H1 (cell line): ENCODE results near the gene PLPP2. TPM values are rescaled to one million over a fixed set of nuclear protein-coding genes. Genes with fewer than 3 reads are reported as not detected.

Experiments
- CTCF ChIA-PET: fragments of 300-600 bp; sonication (Branson Sonifier 250); formaldehyde crosslinking; loops from one replicate; lab custom pipeline; 2021; ENCODE audit not compliant: partially characterized antibody; lab: Charles Lee
- POLR2A ChIA-PET: fragments of 300-600 bp; sonication (Branson Sonifier 250); formaldehyde crosslinking; loops from one replicate; lab custom pipeline; 2021; ENCODE audit warnings: inconsistent platforms; ENCODE audit not compliant: partially characterized antibody; lab: Charles Lee
- DNase-seq, 2 experiments: peaks; one replicate each; pipeline versions ENCODE4 v3.0.0 to v3.0.0-alpha.2; 2010 to 2022; ENCODE audit warnings: low spot score in 2 of 2, low read depth in 1 of 2, mixed read lengths in 1 of 2
- FAIRE-seq: peaks from 2 replicates; lab custom pipeline; 2011; peaks lifted over from hg19 to GRCh38; lab: Jason Lieb, UNC
- H2AFZ ChIP-seq: 2 replicates; pipeline ENCODE4 v1.8.1; 2012; ENCODE audit warnings: low read length, inconsistent platforms
- H2AK5ac ChIP-seq: 2 replicates; pipeline ENCODE4 v1.6.1; 2013; ENCODE audit warnings: low read depth, low read length
- H2BK120ac ChIP-seq: replicated peaks from 2 replicates; pipeline ENCODE3; 2013; ENCODE audit warnings: low read depth, low read length, inconsistent platforms
- H2BK12ac ChIP-seq: 2 replicates; pipeline ENCODE4 v1.6.1; 2013; ENCODE audit warnings: low read depth, low read length
- H2BK15ac ChIP-seq: 2 replicates; pipeline ENCODE4 v1.6.1; 2013; ENCODE audit warnings: low read length
- H2BK20ac ChIP-seq: 2 replicates; pipeline ENCODE4 v1.6.1; 2013; ENCODE audit warnings: low read length
- H2BK5ac ChIP-seq: 2 replicates; pipeline ENCODE4 v1.6.1; 2013; ENCODE audit warnings: low read depth, low read length
- H3K14ac ChIP-seq: 2 replicates; pipeline ENCODE4 v1.6.1; 2013; ENCODE audit warnings: inconsistent platforms; ENCODE audit not compliant: insufficient read length
- H3K18ac ChIP-seq: 2 replicates; pipeline ENCODE4 v1.6.1; 2013; ENCODE audit warnings: low read length; ENCODE audit errors: extremely low read depth
- H3K23ac ChIP-seq: 2 replicates; pipeline ENCODE4 v1.6.1; 2013; ENCODE audit warnings: inconsistent platforms; ENCODE audit not compliant: insufficient read length
- H3K23me2 ChIP-seq: 2 replicates; pipeline ENCODE4 v1.6.1; 2013; ENCODE audit warnings: low read depth, low read length
- H3K27ac ChIP-seq: 2 replicates; pipeline ENCODE4 v1.6.1; 2011; ENCODE audit warnings: low read depth, low read length, inconsistent platforms
- H3K27me3 ChIP-seq, 4 experiments: replicated peaks in 1 of 4; 1 replicate in 1 of 4; 2 replicates in 3 of 4; pipeline versions ENCODE4 v1.6.1 to v1.8.1; 2011 to 2013; ENCODE audit warnings: low read length in 3 of 4, mild to moderate bottlenecking in 3 of 4, inconsistent platforms in 2 of 4, mixed read lengths in 2 of 4, moderate library complexity in 1 of 4; ENCODE audit not compliant: control insufficient read depth in 3 of 4, insufficient read depth in 3 of 4; ENCODE audit errors: extremely low read depth in 1 of 4
- H3K36me3 ChIP-seq, 4 experiments: 2 replicates each; pipeline versions ENCODE4 v1.6.1 to v1.8.1; 2011 to 2013; ENCODE audit warnings: mild to moderate bottlenecking in 4 of 4, low read length in 3 of 4, moderate library complexity in 2 of 4, control low read depth in 1 of 4, inconsistent platforms in 1 of 4; ENCODE audit not compliant: insufficient read depth in 4 of 4, control insufficient read depth in 2 of 4
- H3K4ac ChIP-seq: replicated peaks from 2 replicates; pipeline ENCODE3; 2013; ENCODE audit warnings: low read length, low read depth, mixed read lengths, inconsistent platforms; ENCODE audit not compliant: insufficient read length
- H3K4me1 ChIP-seq, 4 experiments: replicated peaks in 1 of 4; 1 replicate in 1 of 4; 2 replicates in 3 of 4; pipeline versions ENCODE4 v1.6.1 to v1.8.1; 2011 to 2013; ENCODE audit warnings: low read length in 3 of 4, inconsistent platforms in 2 of 4, mixed read lengths in 1 of 4; ENCODE audit not compliant: insufficient read depth in 4 of 4, control insufficient read depth in 3 of 4
- H3K4me2 ChIP-seq, 2 experiments: 2 replicates each; pipeline versions ENCODE4 v1.6.1 to v1.8.1; 2011 to 2013; ENCODE audit warnings: low read depth in 2 of 2, low read length in 2 of 2, control low read depth in 1 of 2, inconsistent platforms in 1 of 2, mild to moderate bottlenecking in 1 of 2; ENCODE audit not compliant: insufficient read depth in 1 of 2
- H3K4me3 ChIP-seq, 4 experiments: fragments of 200-600, 300-600 bp in 1 of 4; sonication (generic), shearing (Covaris generic), sonication (Bioruptor Twin) in 1 of 4; 2 replicates each; pipeline versions ENCODE4 v1.5.1 to v1.8.1; 2011 to 2016; ENCODE audit warnings: low read length in 4 of 4, low read depth in 3 of 4, control low read depth in 2 of 4, inconsistent platforms in 2 of 4, mild to moderate bottlenecking in 2 of 4, mixed read lengths in 1 of 4, moderate library complexity in 1 of 4; ENCODE audit not compliant: insufficient read depth in 2 of 4; ENCODE audit errors: extremely low read depth in 1 of 4
- H3K56ac ChIP-seq: replicated peaks from 2 replicates; pipeline ENCODE3; 2013; ENCODE audit warnings: low read depth, mild to moderate bottlenecking, mixed read lengths, low read length, inconsistent platforms; ENCODE audit not compliant: insufficient read length
- H3K79me1 ChIP-seq: 2 replicates; pipeline ENCODE4 v1.6.1; 2013; ENCODE audit warnings: low read depth, low read length, control low read depth
- H3K79me2 ChIP-seq, 2 experiments: 2 replicates each; pipeline versions ENCODE4 v1.6.1 to v1.8.1; 2012 to 2013; ENCODE audit warnings: low read length in 2 of 2, mild to moderate bottlenecking in 2 of 2, inconsistent platforms in 1 of 2; ENCODE audit not compliant: insufficient read depth in 2 of 2, control insufficient read depth in 1 of 2
- H3K9ac ChIP-seq, 4 experiments: replicated peaks in 1 of 4; 1 replicate in 1 of 4; 2 replicates in 3 of 4; pipeline versions ENCODE4 v1.6.1 to v1.8.1; 2011 to 2013; ENCODE audit warnings: low read depth in 3 of 4, low read length in 3 of 4, control low read depth in 2 of 4, mild to moderate bottlenecking in 2 of 4, moderate library complexity in 2 of 4, inconsistent platforms in 1 of 4; ENCODE audit errors: extremely low read depth in 1 of 4
- H3K9me3 ChIP-seq, 2 experiments: 2 replicates each; pipeline versions ENCODE4 v1.6.1 to v1.8.1; 2012 to 2013; ENCODE audit warnings: mild to moderate bottlenecking in 2 of 2, moderate library complexity in 2 of 2, control low read depth in 1 of 2, inconsistent platforms in 1 of 2, low read depth in 1 of 2, low read length in 1 of 2, mixed read lengths in 1 of 2; ENCODE audit not compliant: insufficient read depth in 2 of 2
- H4K20me1 ChIP-seq, 2 experiments: replicated peaks in 1 of 2; 2 replicates each; pipeline versions ENCODE3 to v1.8.1; 2011 to 2013; ENCODE audit warnings: inconsistent platforms in 2 of 2, low read length in 2 of 2, mild to moderate bottlenecking in 1 of 2; ENCODE audit not compliant: insufficient read depth in 2 of 2, control insufficient read depth in 1 of 2
- H4K5ac ChIP-seq: 2 replicates; pipeline ENCODE4 v1.6.1; 2013; ENCODE audit warnings: low read length, low read depth, mixed read lengths, inconsistent platforms; ENCODE audit not compliant: insufficient read length
- H4K8ac ChIP-seq: 2 replicates; pipeline ENCODE4 v1.8.0; 2013; ENCODE audit warnings: mild to moderate bottlenecking, moderate library complexity, low read length, inconsistent platforms; ENCODE audit not compliant: insufficient read depth; ENCODE audit errors: extremely low read depth
- H4K91ac ChIP-seq: replicated peaks from 2 replicates; pipeline ENCODE3; 2013; ENCODE audit warnings: low read length, mixed read lengths, inconsistent platforms; ENCODE audit not compliant: insufficient read length
- ASH2L ChIP-seq: fragments of 200-600, 300-600 bp; sonication (generic); IDR thresholded peaks from one replicate; pipeline ENCODE4 v1.7.1; 2017; ENCODE audit warnings: low read length
- BRCA1 ChIP-seq: IDR thresholded peaks from 2 replicates; pipeline ENCODE4 v1.6.1; 2012; ENCODE audit warnings: low read depth, low read length, improper control_type of control experiment
- CBX5 ChIP-seq: fragments of 300-800, 300-1000 bp; sonication (generic); IDR thresholded peaks from 2 replicates; pipeline ENCODE4 v1.7.1; 2016; ENCODE audit warnings: antibody characterized with exemption, low read length, low read depth
- HDAC2 ChIP-seq, 2 experiments: fragments of 300-600 bp in 1 of 2; sonication (generic) in 1 of 2; IDR thresholded peaks; 2 replicates each; pipeline ENCODE4 v1.6.1; 2011 to 2012; ENCODE audit warnings: low read depth in 2 of 2, low read length in 2 of 2, mild to moderate bottlenecking in 2 of 2, moderate library complexity in 2 of 2, borderline replicate concordance in 1 of 2, inconsistent platforms in 1 of 2
- HDAC6 ChIP-seq: IDR thresholded peaks from one replicate; pipeline ENCODE4 v1.7.1; 2012; ENCODE audit warnings: low read depth, mild to moderate bottlenecking, inconsistent platforms, low read length, moderate library complexity
- NANOG ChIP-seq: IDR thresholded peaks from 2 replicates; pipeline ENCODE4 v1.6.1; 2011; ENCODE audit warnings: low read length, low read depth, mild to moderate bottlenecking, inconsistent platforms; ENCODE audit not compliant: insufficient read depth, poor library complexity, severe bottlenecking
- PHF8 ChIP-seq: fragments of 200-600 bp; sonication (generic); conservative IDR thresholded peaks from 2 replicates; pipeline ENCODE4 v1.7.1; 2012; ENCODE audit warnings: low read depth, mild to moderate bottlenecking, inconsistent platforms, low read length, moderate library complexity
- RAD21 ChIP-seq, 2 experiments: IDR thresholded peaks in 1 of 2; conservative IDR thresholded peaks in 1 of 2; 2 replicates each; pipeline ENCODE4 v1.6.1; 2011; ENCODE audit warnings: low read depth in 2 of 2, low read length in 2 of 2, improper control_type of control experiment in 1 of 2, inconsistent platforms in 1 of 2, mild to moderate bottlenecking in 1 of 2, moderate library complexity in 1 of 2
- RFX5 ChIP-seq: IDR thresholded peaks from 2 replicates; pipeline ENCODE4 v1.6.1; 2011; ENCODE audit warnings: low read depth, low read length, improper control_type of control experiment, borderline replicate concordance
- RNF2 ChIP-seq: fragments of 200-900, 300-1000 bp; sonication (generic); IDR thresholded peaks from 2 replicates; pipeline ENCODE4 v1.7.1; 2016; ENCODE audit warnings: borderline replicate concordance, low read depth, mild to moderate bottlenecking, antibody characterized with exemption, low read length; ENCODE audit not compliant: poor library complexity, severe bottlenecking; ENCODE audit errors: missing control alignments
- SAP30 ChIP-seq: fragments of 300-600 bp; sonication (generic); IDR thresholded peaks from 2 replicates; pipeline ENCODE4 v1.7.1; 2012; ENCODE audit warnings: low read length, moderate library complexity, mild to moderate bottlenecking, inconsistent platforms; ENCODE audit not compliant: insufficient read depth, insufficient replicate concordance
- SUZ12 ChIP-seq: fragments of 200-600 bp; sonication (generic); IDR thresholded peaks from 2 replicates; pipeline ENCODE4 v1.6.1; 2012; ENCODE audit warnings: mild to moderate bottlenecking, inconsistent platforms, low read length, moderate library complexity, mixed read lengths
- TCF12 ChIP-seq: IDR thresholded peaks from 2 replicates; pipeline ENCODE4 v1.6.1; 2011; ENCODE audit warnings: low read depth, mild to moderate bottlenecking, low read length
- WGBS, 2 experiments: shearing (Covaris generic) in 1 of 2; methylation state at CpG; one replicate each; pipeline versions ENCODE4 v1.1.6 to v1.1.7; 2013 to 2015; ENCODE audit warnings: low lambda C conversion rate in 2 of 2, mixed read lengths in 2 of 2, inconsistent platforms in 1 of 2, low coverage in 1 of 2, missing lambda C conversion rate in 1 of 2; ENCODE audit not compliant: insufficient replicate concordance in 2 of 2, insufficient coverage in 1 of 2, insufficient read length in 1 of 2; ENCODE audit errors: extremely low coverage in 1 of 2, missing lambda C conversion rate in 1 of 2; 5-methylcytosine and 5-hydroxymethylcytosine counted together
- polyA plus RNA-seq, 7 experiments: library from polyadenylated mRNA; depleted of rRNA in 3 of 7; stranded (reverse) in 5 of 7; unstranded in 2 of 7; fragments of >200 nt in 5 of 7; fragments of 200-250 nt in 2 of 7; gene quantifications; 1 replicate in 5 of 7; 2 replicates in 1 of 7; 4 replicates in 1 of 7; pipeline versions ENCODE4 v1.2.1 to v1.2.3, GENCODE V29; 2011 to 2013; ENCODE audit warnings: missing spikeins in 2 of 7, mixed read lengths in 2 of 7
- total RNA-seq: library from RNA; stranded (reverse); fragmentation: NEBNext Ultra II Directional; extraction: Animal tissue kit (Norgen Biotek cat#: 25700); gene quantifications from 2 replicates; pipeline ENCODE4 v1.2.1, GENCODE V29; 2021

Gene PLPP2
- total and polyA plus RNA-seq, 2 of the 8 experiments (the other 6 are each of a cell fraction or from before 2014, with no cell fraction given), result 101 to 195 TPM

DNA sequence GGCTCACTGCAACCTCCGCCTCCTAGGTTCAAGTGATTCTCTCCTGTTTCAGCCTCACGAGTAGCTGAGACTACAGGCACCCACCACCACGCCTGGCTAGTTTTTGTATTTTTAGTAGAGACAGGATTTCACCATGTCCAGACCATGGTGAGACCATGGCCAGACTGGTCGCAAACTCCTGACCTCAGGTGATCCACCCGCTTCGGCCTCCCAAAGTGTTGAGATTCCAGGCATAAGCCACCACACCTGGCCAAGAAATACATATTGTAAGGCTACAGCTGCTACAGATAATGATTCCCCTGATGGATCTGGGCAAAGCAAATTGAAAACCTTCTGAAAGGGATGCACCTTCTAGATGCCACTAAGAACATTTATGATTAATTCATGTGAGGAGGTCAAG lies 17.8 kb downstream of the PLPP2 start:
- Histone ChIP-seq H4K5ac (no peak overlapping the region), H3K23me2 (no peaks in the 10 kb centered on the region), H3K79me2 (no peaks in the 10 kb centered on the region), H3K27me3 (no peaks in the 10 kb centered on the region), H3K14ac (no peak overlapping the region), H2BK15ac (no peak overlapping the region), H3K27ac (no peak overlapping the region), H3K9ac (no peak overlapping the region), H3K36me3 (no peaks in the 10 kb centered on the region), H3K79me1 (no peaks in the 10 kb centered on the region), H4K91ac (no peak overlapping the region), H2BK12ac (no peak overlapping the region), H3K23ac (no peak overlapping the region), H2AK5ac (no peak overlapping the region), H3K4me3 (no peak overlapping the region), H2BK5ac (no peak overlapping the region), H4K8ac (no peak overlapping the region), H2BK120ac (no peak overlapping the region), H3K4me2 (no peak overlapping the region), H3K9me3 (no peaks in the 10 kb centered on the region), H3K4me1 (peaks cover 0 to 6% (median 3%) of the 10 kb centered on the region in 4 experiments; a peak in 2 of 7 replicates), H3K4ac (no peak overlapping the region), H3K18ac (no peak overlapping the region), H2AFZ (no peak overlapping the region), H3K56ac (no peak overlapping the region), H2BK20ac (no peak overlapping the region), H4K20me1 (peaks cover 0 to 5% of the 10 kb centered on the region in 2 experiments)
- CTCF ChIA-PET, result interaction anchor here (1.0 to 1.4 kb wide), 3 partner anchors 10 to 237 kb away, joined by 3 to 5 read pairs (median 4); no protein-coding TSS in a partner anchor
- 89% methylated on average over 6 of the region's 6 CpGs; no CpG with 5 or more reads in 1 of the 2 experiments for WGBS, 2 experiments
- POLR2A ChIA-PET, result interaction anchor here (1.1 to 9.9 kb wide), 2 partner anchors 9 to 14 kb away, joined by 4 to 88 read pairs; no protein-coding TSS in a partner anchor
- no peak for FAIRE-seq
- no peak for DNase-seq
- TF ChIP-seq RNF2 (no peak), NANOG (no peak), HDAC2 (IDR thresholded peaks at IDR 0.05; ENCODE audit: borderline replicate concordance in 1 of 2, low read depth in 2 of 2, low read length in 2 of 2) (no peak), SAP30 (no peak), BRCA1 (no peak), SUZ12 (no peak), RAD21 (IDR thresholded peaks at IDR 0.05 in 1 of 2, conservative IDR thresholded peaks at IDR 0.05 in 1 of 2; ENCODE audit: low read depth in 2 of 2, low read length in 2 of 2) (no peak), HDAC6 (no peak), CBX5 (no peak), TCF12 (no peak), PHF8 (no peak), RFX5 (no peak), ASH2L (no peak)
